HG03558 (cell line): Measurements from ENCODE around the gene LUC7L.
"Not testable (repeated sequence)": the region's sequence is repeated elsewhere in the genome, so short reads cannot be mapped to it uniquely, and the experiment has no call there.

Source experiments
- ATAC-seq: cut with Tn5 transposase; IDR thresholded peaks from one replicate; pipeline ENCODE4 v1.9.1; 2021; ENCODE audit warnings: moderate number of reproducible peaks; ENCODE audit not compliant: unreplicated experiment; ENCODE audit errors: extremely low read depth

The LUC7L gene

GRCh38 chr16:180681-181564 lies 48.3 kb downstream of the LUC7L start:
- ATAC-seq, result no peak

- no peak for ATAC-seq
These were observed 49.1 kb downstream of the LUC7L start, which contains the start of gene HBQ1 for GRCh38 chr16:180101-180675. TSS of gene HBQ1 (plus strand) at chr16:180459. CDS start at chr16:180487, 28 bp downstream.

- no peak for ATAC-seq
These were observed 49.8 kb downstream of the LUC7L start for GRCh38 chr16:179211-180092.

DNA sequence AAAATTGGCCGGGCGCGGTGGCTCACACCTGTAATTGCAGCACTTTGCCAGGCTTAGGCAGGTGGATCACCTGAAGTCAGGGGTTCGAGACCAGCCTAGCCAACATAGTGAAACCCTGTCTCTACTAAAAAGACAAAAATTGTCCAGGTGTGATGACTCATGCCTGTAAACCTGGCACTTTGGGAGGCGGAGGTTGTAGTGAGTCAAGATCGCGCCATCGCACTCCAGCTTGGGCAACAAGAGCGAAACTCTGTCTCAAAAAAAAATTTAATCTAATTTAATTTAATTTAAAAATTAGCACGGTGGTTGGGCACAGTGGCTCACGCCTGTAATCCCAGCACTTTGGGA lies 50.6 kb downstream of the LUC7L start:
- ATAC-seq, result no peak

- no peak for ATAC-seq
These were observed 51.1 kb downstream of the LUC7L start for GRCh38 chr16:177981-178667.

- ATAC-seq, result no peak
These were observed 51.8 kb downstream of the LUC7L start for GRCh38 chr16:177394-177822.

DNA sequence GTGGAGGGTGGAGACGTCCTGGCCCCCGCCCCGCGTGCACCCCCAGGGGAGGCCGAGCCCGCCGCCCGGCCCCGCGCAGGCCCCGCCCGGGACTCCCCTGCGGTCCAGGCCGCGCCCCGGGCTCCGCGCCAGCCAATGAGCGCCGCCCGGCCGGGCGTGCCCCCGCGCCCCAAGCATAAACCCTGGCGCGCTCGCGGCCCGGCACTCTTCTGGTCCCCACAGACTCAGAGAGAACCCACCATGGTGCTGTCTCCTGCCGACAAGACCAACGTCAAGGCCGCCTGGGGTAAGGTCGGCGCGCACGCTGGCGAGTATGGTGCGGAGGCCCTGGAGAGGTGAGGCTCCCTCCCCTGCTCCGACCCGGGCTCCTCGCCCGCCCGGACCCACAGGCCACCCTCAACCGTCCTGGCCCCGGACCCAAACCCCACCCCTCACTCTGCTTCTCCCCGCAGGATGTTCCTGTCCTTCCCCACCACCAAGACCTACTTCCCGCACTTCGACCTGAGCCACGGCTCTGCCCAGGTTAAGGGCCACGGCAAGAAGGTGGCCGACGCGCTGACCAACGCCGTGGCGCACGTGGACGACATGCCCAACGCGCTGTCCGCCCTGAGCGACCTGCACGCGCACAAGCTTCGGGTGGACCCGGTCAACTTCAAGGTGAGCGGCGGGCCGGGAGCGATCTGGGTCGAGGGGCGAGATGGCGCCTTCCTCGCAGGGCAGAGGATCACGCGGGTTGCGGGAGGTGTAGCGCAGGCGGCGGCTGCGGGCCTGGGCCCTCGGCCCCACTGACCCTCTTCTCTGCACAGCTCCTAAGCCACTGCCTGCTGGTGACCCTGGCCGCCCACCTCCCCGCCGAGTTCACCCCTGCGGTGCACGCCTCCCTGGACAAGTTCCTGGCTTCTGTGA lies 52.5 kb downstream of the LUC7L start, which contains the start of gene HBA1:
Gene HBA1 (plus strand): TSS at position 204 of the 906 bp plus-strand sequence. CDS start 37 bp downstream, at position 241.
- not testable (repeated sequence) for ATAC-seq

DNA sequence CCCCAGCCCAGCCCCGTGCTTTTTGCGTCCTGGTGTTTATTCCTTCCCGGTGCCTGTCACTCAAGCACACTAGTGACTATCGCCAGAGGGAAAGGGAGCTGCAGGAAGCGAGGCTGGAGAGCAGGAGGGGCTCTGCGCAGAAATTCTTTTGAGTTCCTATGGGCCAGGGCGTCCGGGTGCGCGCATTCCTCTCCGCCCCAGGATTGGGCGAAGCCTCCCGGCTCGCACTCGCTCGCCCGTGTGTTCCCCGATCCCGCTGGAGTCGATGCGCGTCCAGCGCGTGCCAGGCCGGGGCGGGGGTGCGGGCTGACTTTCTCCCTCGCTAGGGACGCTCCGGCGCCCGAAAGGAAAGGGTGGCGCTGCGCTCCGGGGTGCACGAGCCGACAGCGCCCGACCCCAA lies 53.2 kb downstream of the LUC7L start:
- not testable (repeated sequence) for ATAC-seq

DNA sequence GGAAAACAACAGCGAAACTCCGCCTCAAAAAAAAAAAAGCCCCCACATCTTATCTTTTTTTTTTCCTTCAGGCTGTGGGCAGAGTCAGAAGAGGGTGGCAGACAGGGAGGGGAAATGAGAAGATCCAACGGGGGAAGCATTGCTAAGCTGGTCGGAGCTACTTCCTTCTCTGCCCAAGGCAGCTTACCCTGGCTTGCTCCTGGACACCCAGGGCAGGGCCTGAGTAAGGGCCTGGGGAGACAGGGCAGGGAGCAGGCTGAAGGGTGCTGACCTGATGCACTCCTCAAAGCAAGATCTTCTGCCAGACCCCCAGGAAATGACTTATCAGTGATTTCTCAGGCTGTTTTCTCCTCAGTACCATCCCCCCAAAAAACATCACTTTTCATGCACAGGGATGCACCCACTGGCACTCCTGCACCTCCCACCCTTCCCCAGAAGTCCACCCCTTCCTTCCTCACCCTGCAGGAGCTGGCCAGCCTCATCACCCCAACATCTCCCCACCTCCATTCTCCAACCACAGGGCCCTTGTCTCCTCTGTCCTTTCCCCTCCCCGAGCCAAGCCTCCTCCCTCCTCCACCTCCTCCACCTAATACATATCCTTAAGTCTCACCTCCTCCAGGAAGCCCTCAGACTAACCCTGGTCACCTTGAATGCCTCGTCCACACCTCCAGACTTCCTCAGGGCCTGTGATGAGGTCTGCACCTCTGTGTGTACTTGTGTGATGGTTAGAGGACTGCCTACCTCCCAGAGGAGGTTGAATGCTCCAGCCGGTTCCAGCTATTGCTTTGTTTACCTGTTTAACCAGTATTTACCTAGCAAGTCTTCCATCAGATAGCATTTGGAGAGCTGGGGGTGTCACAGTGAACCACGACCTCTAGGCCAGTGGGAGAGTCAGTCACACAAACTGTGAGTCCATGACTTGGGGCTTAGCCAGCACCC lies 54.0 kb downstream of the LUC7L start:
- ATAC-seq, result no peak

DNA sequence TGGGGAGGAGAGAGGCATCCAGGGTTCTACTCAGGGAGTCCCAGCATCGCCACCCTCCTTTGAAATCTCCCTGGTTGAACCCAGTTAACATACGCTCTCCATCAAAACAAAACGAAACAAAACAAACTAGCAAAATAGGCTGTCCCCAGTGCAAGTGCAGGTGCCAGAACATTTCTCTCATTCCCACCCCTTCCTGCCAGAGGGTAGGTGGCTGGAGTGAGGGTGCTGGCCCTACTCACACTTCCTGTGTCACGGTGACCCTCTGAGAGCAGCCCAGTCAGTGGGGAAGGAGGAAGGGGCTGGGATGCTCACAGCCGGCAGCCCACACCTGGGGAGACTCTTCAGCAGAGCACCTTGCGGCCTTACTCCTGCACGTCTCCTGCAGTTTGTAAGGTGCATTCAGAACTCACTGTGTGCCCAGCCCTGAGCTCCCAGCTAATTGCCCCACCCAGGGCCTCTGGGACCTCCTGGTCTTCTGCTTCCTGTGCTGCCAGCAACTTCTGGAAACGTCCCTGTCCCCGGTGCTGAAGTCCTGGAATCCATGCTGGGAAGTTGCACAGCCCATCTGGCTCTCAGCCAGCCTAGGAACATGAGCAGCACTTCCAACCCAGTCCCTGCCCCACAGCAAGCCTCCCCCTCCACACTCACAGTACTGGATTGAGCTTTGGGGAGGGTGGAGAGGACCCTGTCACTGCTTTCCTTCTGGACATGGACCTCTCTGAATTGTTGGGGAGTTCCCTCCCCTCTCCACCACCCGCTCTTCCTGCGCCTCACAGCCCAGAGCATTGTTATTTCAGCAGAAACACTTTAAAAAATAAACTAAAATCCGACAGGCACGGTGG lies 55.1 kb downstream of the LUC7L start:
- ATAC-seq, result not testable (repeated sequence)

- not testable (repeated sequence) for ATAC-seq
These were observed 55.9 kb downstream of the LUC7L start for GRCh38 chr16:173211-173854.

DNA sequence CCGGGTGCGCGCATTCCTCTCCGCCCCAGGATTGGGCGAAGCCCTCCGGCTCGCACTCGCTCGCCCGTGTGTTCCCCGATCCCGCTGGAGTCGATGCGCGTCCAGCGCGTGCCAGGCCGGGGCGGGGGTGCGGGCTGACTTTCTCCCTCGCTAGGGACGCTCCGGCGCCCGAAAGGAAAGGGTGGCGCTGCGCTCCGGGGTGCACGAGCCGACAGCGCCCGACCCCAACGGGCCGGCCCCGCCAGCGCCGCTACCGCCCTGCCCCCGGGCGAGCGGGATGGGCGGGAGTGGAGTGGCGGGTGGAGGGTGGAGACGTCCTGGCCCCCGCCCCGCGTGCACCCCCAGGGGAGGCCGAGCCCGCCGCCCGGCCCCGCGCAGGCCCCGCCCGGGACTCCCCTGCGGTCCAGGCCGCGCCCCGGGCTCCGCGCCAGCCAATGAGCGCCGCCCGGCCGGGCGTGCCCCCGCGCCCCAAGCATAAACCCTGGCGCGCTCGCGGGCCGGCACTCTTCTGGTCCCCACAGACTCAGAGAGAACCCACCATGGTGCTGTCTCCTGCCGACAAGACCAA lies 56.8 kb downstream of the LUC7L start, which contains the start of gene HBA2:
Gene HBA2 (plus strand): TSS at position 503 of the 568 bp plus-strand sequence. CDS start 37 bp downstream, at position 540.
- ATAC-seq, result not testable (repeated sequence)

DNA sequence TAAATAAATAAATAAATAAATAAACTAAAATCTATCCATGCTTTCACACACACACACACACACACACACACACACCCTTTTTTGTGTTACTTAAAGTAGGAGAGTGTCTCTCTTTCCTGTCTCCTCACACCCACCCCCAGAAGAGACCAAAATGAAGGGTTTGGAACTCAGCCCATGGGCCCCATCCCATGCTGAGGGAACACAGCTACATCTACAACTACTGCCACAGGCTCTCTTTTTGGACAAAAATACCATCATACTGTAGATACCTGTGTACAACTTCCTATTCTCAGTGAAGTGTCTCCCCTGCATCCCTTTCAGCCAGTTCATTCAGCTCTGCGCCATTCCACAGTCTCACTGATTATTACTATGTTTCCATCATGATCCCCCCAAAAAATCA lies 58.5 kb downstream of the LUC7L start:
- no peak for ATAC-seq

DNA sequence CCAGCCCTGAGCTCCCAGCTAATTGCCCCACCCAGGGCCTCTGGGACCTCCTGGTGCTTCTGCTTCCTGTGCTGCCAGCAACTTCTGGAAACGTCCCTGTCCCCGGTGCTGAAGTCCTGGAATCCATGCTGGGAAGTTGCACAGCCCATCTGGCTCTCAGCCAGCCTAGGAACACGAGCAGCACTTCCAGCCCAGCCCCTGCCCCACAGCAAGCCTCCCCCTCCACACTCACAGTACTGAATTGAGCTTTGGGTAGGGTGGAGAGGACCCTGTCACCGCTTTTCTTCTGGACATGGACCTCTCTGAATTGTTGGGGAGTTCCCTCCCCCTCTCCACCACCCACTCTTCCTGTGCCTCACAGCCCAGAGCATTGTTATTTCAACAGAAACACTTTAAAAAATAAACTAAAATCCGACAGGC lies 59.2 kb downstream of the LUC7L start:
- ATAC-seq, result not testable (repeated sequence)

DNA sequence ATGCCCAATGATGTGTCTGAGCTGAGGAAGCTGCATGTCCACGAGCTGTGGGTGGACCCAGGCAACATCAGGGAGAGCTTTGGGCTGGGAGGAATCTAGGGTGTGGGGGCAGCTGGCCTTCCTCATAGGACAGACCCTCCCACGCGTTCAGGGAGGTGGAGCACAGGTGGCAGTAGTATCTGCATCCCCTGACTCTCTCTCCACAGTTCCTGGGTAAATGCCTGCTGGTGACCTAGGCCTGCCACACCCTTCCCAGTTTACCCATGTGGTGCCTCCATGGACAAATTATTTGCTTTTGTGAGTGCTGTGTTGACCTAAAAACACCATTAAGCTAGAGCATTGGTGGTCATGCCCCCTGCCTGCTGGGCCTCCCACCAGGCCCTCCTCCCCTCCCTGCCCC lies 60.2 kb downstream of the LUC7L start:
- no peak for ATAC-seq

DNA sequence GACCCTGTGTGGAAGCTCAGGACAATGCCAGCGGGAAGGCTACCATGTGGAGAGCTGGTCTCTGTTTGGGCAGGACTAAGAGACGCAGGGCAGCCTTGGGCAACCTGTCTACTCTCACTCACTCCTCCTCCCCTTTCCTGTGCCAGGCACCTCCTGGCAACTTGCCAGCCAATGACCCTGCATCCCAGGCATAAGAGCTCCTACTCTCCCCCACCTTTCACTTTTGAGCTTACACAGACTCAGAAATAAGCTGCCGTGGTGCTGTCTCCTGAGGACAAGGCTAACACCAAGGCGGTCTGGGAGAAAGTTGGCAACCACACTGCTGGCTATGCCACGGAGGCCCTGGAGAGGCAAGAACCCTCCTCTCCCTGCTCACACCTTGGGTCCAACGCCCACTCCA lies 60.8 kb downstream of the LUC7L start:
- no peak for ATAC-seq
